ELF-1 (cell line): ENCODE measurements around the gene SLC7A5.
"Not testable (repeated sequence)": the region's sequence is repeated elsewhere in the genome, so short reads cannot be mapped to it uniquely, and the experiment has no call there.

Source experiments
- DNase-seq: peaks from one replicate; pipeline ENCODE4 v3.0.0-alpha.2; 2016; ENCODE audit warnings: low read depth, low spot score

SLC7A5 gene

GRCh38 chr16:87861300-87862099 lies 7.8 kb downstream of the SLC7A5 start:
- not testable (repeated sequence) for DNase-seq

GRCh38 chr16:87860553-87861299 lies 8.6 kb downstream of the SLC7A5 start:
- peak; percentile 77 for DNase-seq

GRCh38 chr16:87858151-87858993 lies 10.9 kb downstream of the SLC7A5 start:
- DNase-seq: not testable (repeated sequence)

- no peak for DNase-seq
These were observed 12.5 kb downstream of the SLC7A5 start for GRCh38 chr16:87856791-87857228.

GRCh38 chr16:87855852-87856715 lies 13.2 kb downstream of the SLC7A5 start:
- DNase-seq: peak; percentile 74

- DNase-seq: no peak
These were observed 14.2 kb downstream of the SLC7A5 start for GRCh38 chr16:87854907-87855683.

- DNase-seq: no peak
These were observed 15.0 kb downstream of the SLC7A5 start for GRCh38 chr16:87854053-87854906.

GRCh38 chr16:87853411-87854052 lies 15.8 kb downstream of the SLC7A5 start:
- DNase-seq: peak; percentile 97

- DNase-seq: peak; percentile 87
These were observed 17.7 kb downstream of the SLC7A5 start for GRCh38 chr16:87851601-87852000.

- DNase-seq: peak; percentile 57
These were observed 18.1 kb downstream of the SLC7A5 start for GRCh38 chr16:87851141-87851587.

- DNase-seq: peak; percentile 90
These were observed 19.0 kb downstream of the SLC7A5 start for GRCh38 chr16:87850009-87851006.

- no peak for DNase-seq
These were observed 19.8 kb downstream of the SLC7A5 start for GRCh38 chr16:87849419-87850008.

GRCh38 chr16:87848676-87849345 lies 20.5 kb downstream of the SLC7A5 start:
- no peak for DNase-seq

GRCh38 chr16:87847785-87848675 lies 21.3 kb downstream of the SLC7A5 start:
- DNase-seq: no peak

GRCh38 chr16:87847467-87847784 lies 21.9 kb downstream of the SLC7A5 start:
- no peak for DNase-seq
